GM12878 (cell line): ENCODE data around the gene STK40. TPM values are rescaled to one million over a fixed set of nuclear protein-coding genes. Genes with fewer than 3 reads are reported as not detected.
A peak's percentile ranks its signal among the peaks of the same experiment; 100 is the strongest.

Experiments used
- ATF7 ChIP-seq: fragments of 450-650 bp; IDR thresholded peaks from 2 replicates; pipeline ENCODE4 v1.6.1; 2016; ENCODE audit warnings: low read depth, mild to moderate bottlenecking
- BACH1 ChIP-seq: fragments of 450-650 bp; IDR thresholded peaks from 2 replicates; pipeline ENCODE4 v1.6.1; 2017; ENCODE audit warnings: mild to moderate bottlenecking, borderline replicate concordance
- BHLHE40 ChIP-seq, 2 experiments: fragments of 450-650 bp in 1 of 2; IDR thresholded peaks; 2 replicates each; pipeline ENCODE4 v1.6.1; 2011 to 2017; ENCODE audit warnings: low read depth in 2 of 2, borderline replicate concordance in 1 of 2, improper control_type of control experiment in 1 of 2, low read length in 1 of 2, mild to moderate bottlenecking in 1 of 2
- DPF2 ChIP-seq: fragments of 450-650 bp; IDR thresholded peaks from 2 replicates; pipeline ENCODE4 v1.6.1; 2017; ENCODE audit warnings: mild to moderate bottlenecking
- E2F8 ChIP-seq: fragments of 450-650 bp; IDR thresholded peaks from 2 replicates; pipeline ENCODE4 v1.6.1; 2018; ENCODE audit warnings: mild to moderate bottlenecking, low read depth, moderate library complexity; ENCODE audit not compliant: partially characterized antibody
- EP300 ChIP-seq, 2 experiments: fragments of 150-350 bp in 1 of 2; IDR thresholded peaks; 2 replicates each; pipeline ENCODE4 v1.6.1; 2011 to 2012; ENCODE audit warnings: low read depth in 2 of 2, low read length in 2 of 2, borderline replicate concordance in 1 of 2, improper control_type of control experiment in 1 of 2, inconsistent platforms in 1 of 2; ENCODE audit not compliant: control insufficient read depth in 1 of 2
- FOS ChIP-seq: IDR thresholded peaks from 3 replicates; pipeline ENCODE4 v1.6.1; 2011; ENCODE audit warnings: borderline replicate concordance; ENCODE audit not compliant: insufficient read length; ENCODE audit errors: extremely low read depth
- MXI1 ChIP-seq: fragments of 150-350 bp; IDR thresholded peaks from 2 replicates; pipeline ENCODE4 v1.6.1; 2011; ENCODE audit warnings: low read depth, mild to moderate bottlenecking, inconsistent platforms, low read length, improper control_type of control experiment
- NFYA ChIP-seq: IDR thresholded peaks from 2 replicates; pipeline ENCODE4 v1.6.1; 2011; ENCODE audit warnings: low read depth, mild to moderate bottlenecking, low read length, improper control_type of control experiment, borderline replicate concordance
- NFYB ChIP-seq: IDR thresholded peaks from 2 replicates; pipeline ENCODE4 v1.6.1; 2011; ENCODE audit warnings: low read depth, mild to moderate bottlenecking, low read length, improper control_type of control experiment, moderate library complexity; ENCODE audit not compliant: insufficient read depth
- NKRF ChIP-seq: fragments of 450-650 bp; conservative IDR thresholded peaks from 2 replicates; pipeline ENCODE4 v1.6.1; 2017; ENCODE audit warnings: mild to moderate bottlenecking, moderate library complexity
- NRF1 ChIP-seq: conservative IDR thresholded peaks from 2 replicates; pipeline ENCODE4 v1.6.1; 2011; ENCODE audit warnings: mild to moderate bottlenecking, low read depth, low read length, improper control_type of control experiment
- POLR2A ChIP-seq: IDR thresholded peaks from 2 replicates; pipeline ENCODE4 v1.6.1; 2011; ENCODE audit warnings: low read depth, mild to moderate bottlenecking, low read length
- SIN3A ChIP-seq: IDR thresholded peaks from 2 replicates; pipeline ENCODE4 v1.6.1; 2012; ENCODE audit warnings: low read depth, low read length, improper control_type of control experiment
- SMARCA5 ChIP-seq: fragments of 450-650 bp; IDR thresholded peaks from 2 replicates; pipeline ENCODE4 v1.6.1; 2017; ENCODE audit warnings: mild to moderate bottlenecking
- STAT1 ChIP-seq: fragments of 450-650 bp; conservative IDR thresholded peaks from 2 replicates; pipeline ENCODE4 v1.6.1; 2014; ENCODE audit warnings: antibody characterized with exemption, mild to moderate bottlenecking
- TARDBP ChIP-seq: IDR thresholded peaks from 2 replicates; pipeline ENCODE4 v1.6.1; 2016; ENCODE audit warnings: borderline replicate concordance
- TCF3 ChIP-seq: IDR thresholded peaks from 2 replicates; pipeline ENCODE4 v1.6.1; 2012; ENCODE audit warnings: low read depth, mild to moderate bottlenecking, low read length, borderline replicate concordance; ENCODE audit not compliant: insufficient read depth
- YBX1 ChIP-seq: fragments of 450-650 bp; IDR thresholded peaks from 2 replicates; pipeline ENCODE4 v1.6.1; 2016; ENCODE audit warnings: antibody characterized with exemption
- ZNF24 ChIP-seq: fragments of 450-650 bp; IDR thresholded peaks from 2 replicates; pipeline ENCODE4 v1.6.1; 2017; ENCODE audit warnings: antibody characterized with exemption, mild to moderate bottlenecking
- polyA plus RNA-seq, 11 experiments: library from polyadenylated mRNA; depleted of rRNA in 4 of 11; unstranded in 6 of 11; stranded (reverse) in 5 of 11; fragments of >200 nt; fragmentation: Nextera tagmentation in 4 of 11; fragmentation: Illumina TruSeq in 1 of 11; extraction: Ambion mirVana in 4 of 11; extraction: Trizol in 1 of 11; gene quantifications; 1 replicate in 1 of 11; 2 replicates in 10 of 11; pipeline versions ENCODE4 v1.2.1 to v1.2.3, GENCODE V29; 2011 to 2016; ENCODE audit warnings: inconsistent platforms in 2 of 11, missing spikeins in 2 of 11, low read depth in 1 of 11
- total RNA-seq, 4 experiments: library from RNA; depleted of rRNA in 3 of 4; stranded (reverse); fragments of >200 nt in 3 of 4; fragmentation: Illumina TruSeq in 1 of 4; extraction: Trizol in 1 of 4; gene quantifications; 2 replicates each; pipeline versions ENCODE4 v1.2.1 to v1.2.3, GENCODE V29; 2013 to 2021
- TF ChIP-seq, protein P1 (sequence below): fragments of 450-650 bp; IDR thresholded peaks from 2 replicates; pipeline ENCODE4 v1.6.1; 2017; ENCODE audit warnings: mild to moderate bottlenecking, moderate library complexity

STK40 gene
- total and polyA plus RNA-seq, 10 of the 15 experiments (the other 5 are each of a cell fraction or from before 2014, with no cell fraction given), result 0.27 to 51.0 (median 29.5) TPM

GRCh38 chr1:36385410-36386264 is at the start of gene STK40 (continued):
- TF ChIP-seq, protein P1, sequence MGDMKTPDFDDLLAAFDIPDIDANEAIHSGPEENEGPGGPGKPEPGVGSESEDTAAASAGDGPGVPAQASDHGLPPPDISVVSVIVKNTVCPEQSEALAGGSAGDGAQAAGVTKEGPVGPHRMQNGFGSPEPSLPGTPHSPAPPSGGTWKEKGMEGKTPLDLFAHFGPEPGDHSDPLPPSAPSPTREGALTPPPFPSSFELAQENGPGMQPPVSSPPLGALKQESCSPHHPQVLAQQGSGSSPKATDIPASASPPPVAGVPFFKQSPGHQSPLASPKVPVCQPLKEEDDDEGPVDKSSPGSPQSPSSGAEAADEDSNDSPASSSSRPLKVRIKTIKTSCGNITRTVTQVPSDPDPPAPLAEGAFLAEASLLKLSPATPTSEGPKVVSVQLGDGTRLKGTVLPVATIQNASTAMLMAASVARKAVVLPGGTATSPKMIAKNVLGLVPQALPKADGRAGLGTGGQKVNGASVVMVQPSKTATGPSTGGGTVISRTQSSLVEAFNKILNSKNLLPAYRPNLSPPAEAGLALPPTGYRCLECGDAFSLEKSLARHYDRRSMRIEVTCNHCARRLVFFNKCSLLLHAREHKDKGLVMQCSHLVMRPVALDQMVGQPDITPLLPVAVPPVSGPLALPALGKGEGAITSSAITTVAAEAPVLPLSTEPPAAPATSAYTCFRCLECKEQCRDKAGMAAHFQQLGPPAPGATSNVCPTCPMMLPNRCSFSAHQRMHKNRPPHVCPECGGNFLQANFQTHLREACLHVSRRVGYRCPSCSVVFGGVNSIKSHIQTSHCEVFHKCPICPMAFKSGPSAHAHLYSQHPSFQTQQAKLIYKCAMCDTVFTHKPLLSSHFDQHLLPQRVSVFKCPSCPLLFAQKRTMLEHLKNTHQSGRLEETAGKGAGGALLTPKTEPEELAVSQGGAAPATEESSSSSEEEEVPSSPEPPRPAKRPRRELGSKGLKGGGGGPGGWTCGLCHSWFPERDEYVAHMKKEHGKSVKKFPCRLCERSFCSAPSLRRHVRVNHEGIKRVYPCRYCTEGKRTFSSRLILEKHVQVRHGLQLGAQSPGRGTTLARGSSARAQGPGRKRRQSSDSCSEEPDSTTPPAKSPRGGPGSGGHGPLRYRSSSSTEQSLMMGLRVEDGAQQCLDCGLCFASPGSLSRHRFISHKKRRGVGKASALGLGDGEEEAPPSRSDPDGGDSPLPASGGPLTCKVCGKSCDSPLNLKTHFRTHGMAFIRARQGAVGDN, result 0 out of 2 replicates have a peak, but pooled peaks have one; percentile 25
- TF ChIP-seq SMARCA5 (no peak), BACH1 (0 out of 2 replicates have a peak, but pooled peaks have one; percentile 29), BHLHE40 (IDR thresholded peaks at IDR 0.05; ENCODE audit: borderline replicate concordance in 1 of 2, low read depth in 2 of 2, low read length in 1 of 2) (peak in 1 of 2 experiments; percentile 67; a peak in 2 of 4 replicates), SIN3A (peak; percentile 36; the same call in 1 of the 2 replicates), ZNF24 (peak; percentile 22; the same call in 1 of the 2 replicates), NKRF (peak; percentile 80), EP300 (IDR thresholded peaks at IDR 0.05; ENCODE audit: borderline replicate concordance in 1 of 2, control insufficient read depth in 1 of 2, low read depth in 2 of 2, low read length in 2 of 2) (no peak), DPF2 (0 out of 2 replicates have a peak, but pooled peaks have one; percentile 3), TARDBP (peak; percentile 80), YBX1 (no peak), POLR2A (peak; percentile 50), MXI1 (no peak; the same call in 1 of the 2 replicates), NFYA (peak; percentile 62), ATF7 (no peak), E2F8 (peak; percentile 92), STAT1 (no peak), NRF1 (no peak), NFYB (peak; percentile 91), TCF3 (0 out of 2 replicates have a peak, but pooled peaks have one; percentile 2), FOS (peak; percentile 80)
